ENCODE measurements around the gene TOR1AIP2.

TOR1AIP2 gene

DNA sequence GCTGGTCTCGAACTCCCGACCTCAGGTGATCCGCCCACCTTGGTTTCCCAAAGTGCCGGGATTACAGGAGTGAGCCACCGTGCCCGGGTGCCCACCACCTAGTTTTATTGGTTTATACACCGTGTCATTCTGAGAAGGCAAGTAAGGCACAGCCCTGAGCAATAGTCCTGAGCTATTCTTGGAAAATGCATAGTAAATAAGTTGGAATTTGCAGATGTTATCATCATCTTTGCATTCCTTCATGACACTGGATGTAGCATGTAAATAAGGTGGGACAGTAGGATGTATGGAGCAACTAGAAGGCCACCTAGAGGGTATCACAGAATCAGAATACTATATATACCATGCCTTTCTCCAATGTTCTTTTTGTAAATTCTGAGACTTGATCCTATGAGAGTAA, 11.0 kb downstream of the TOR1AIP2 start:
- no peak for ATAC-seq
- TF ChIP-seq ARNTL (CRISPR knock-in tag; IDR thresholded peaks at IDR 0.05; ENCODE audit: borderline replicate concordance, low read depth) (no peak), ZNF70 (CRISPR knock-in tag; IDR thresholded peaks at IDR 0.05) (no peak), ZFP3 (CRISPR knock-in tag; IDR thresholded peaks at IDR 0.05) (no peak), PPARA (CRISPR knock-in tag; IDR thresholded peaks at IDR 0.05; ENCODE audit: borderline replicate concordance) (no peak), GLIS3 (CRISPR knock-in tag; IDR thresholded peaks at IDR 0.05) (no peak), TCF4 (CRISPR knock-in tag; IDR thresholded peaks at IDR 0.05; ENCODE audit: borderline replicate concordance) (no peak), CSDC2 (CRISPR knock-in tag; IDR thresholded peaks at IDR 0.05) (no peak), SNAI2 (CRISPR knock-in tag; IDR thresholded peaks at IDR 0.05) (no peak)
- TF ChIP-seq, protein P1, sequence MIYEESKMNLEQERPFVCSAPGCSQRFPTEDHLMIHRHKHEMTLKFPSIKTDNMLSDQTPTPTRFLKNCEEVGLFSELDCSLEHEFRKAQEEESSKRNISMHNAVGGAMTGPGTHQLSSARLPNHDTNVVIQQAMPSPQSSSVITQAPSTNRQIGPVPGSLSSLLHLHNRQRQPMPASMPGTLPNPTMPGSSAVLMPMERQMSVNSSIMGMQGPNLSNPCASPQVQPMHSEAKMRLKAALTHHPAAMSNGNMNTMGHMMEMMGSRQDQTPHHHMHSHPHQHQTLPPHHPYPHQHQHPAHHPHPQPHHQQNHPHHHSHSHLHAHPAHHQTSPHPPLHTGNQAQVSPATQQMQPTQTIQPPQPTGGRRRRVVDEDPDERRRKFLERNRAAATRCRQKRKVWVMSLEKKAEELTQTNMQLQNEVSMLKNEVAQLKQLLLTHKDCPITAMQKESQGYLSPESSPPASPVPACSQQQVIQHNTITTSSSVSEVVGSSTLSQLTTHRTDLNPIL (CRISPR knock-in tag; IDR thresholded peaks at IDR 0.05; ENCODE audit: low read depth): no peak
- TF ChIP-seq, protein P2, sequence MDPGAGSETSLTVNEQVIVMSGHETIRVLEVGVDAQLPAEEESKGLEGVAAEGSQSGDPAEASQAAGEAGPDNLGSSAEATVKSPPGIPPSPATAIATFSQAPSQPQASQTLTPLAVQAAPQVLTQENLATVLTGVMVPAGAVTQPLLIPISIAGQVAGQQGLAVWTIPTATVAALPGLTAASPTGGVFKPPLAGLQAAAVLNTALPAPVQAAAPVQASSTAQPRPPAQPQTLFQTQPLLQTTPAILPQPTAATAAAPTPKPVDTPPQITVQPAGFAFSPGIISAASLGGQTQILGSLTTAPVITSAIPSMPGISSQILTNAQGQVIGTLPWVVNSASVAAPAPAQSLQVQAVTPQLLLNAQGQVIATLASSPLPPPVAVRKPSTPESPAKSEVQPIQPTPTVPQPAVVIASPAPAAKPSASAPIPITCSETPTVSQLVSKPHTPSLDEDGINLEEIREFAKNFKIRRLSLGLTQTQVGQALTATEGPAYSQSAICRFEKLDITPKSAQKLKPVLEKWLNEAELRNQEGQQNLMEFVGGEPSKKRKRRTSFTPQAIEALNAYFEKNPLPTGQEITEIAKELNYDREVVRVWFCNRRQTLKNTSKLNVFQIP (CRISPR knock-in tag; IDR thresholded peaks at IDR 0.05; ENCODE audit: borderline replicate concordance, low read depth): no peak
- TF ChIP-seq, protein P3, sequence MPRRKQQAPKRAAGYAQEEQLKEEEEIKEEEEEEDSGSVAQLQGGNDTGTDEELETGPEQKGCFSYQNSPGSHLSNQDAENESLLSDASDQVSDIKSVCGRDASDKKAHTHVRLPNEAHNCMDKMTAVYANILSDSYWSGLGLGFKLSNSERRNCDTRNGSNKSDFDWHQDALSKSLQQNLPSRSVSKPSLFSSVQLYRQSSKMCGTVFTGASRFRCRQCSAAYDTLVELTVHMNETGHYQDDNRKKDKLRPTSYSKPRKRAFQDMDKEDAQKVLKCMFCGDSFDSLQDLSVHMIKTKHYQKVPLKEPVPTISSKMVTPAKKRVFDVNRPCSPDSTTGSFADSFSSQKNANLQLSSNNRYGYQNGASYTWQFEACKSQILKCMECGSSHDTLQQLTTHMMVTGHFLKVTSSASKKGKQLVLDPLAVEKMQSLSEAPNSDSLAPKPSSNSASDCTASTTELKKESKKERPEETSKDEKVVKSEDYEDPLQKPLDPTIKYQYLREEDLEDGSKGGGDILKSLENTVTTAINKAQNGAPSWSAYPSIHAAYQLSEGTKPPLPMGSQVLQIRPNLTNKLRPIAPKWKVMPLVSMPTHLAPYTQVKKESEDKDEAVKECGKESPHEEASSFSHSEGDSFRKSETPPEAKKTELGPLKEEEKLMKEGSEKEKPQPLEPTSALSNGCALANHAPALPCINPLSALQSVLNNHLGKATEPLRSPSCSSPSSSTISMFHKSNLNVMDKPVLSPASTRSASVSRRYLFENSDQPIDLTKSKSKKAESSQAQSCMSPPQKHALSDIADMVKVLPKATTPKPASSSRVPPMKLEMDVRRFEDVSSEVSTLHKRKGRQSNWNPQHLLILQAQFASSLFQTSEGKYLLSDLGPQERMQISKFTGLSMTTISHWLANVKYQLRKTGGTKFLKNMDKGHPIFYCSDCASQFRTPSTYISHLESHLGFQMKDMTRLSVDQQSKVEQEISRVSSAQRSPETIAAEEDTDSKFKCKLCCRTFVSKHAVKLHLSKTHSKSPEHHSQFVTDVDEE (CRISPR knock-in tag; IDR thresholded peaks at IDR 0.05): no peak
- TF ChIP-seq, protein P4, sequence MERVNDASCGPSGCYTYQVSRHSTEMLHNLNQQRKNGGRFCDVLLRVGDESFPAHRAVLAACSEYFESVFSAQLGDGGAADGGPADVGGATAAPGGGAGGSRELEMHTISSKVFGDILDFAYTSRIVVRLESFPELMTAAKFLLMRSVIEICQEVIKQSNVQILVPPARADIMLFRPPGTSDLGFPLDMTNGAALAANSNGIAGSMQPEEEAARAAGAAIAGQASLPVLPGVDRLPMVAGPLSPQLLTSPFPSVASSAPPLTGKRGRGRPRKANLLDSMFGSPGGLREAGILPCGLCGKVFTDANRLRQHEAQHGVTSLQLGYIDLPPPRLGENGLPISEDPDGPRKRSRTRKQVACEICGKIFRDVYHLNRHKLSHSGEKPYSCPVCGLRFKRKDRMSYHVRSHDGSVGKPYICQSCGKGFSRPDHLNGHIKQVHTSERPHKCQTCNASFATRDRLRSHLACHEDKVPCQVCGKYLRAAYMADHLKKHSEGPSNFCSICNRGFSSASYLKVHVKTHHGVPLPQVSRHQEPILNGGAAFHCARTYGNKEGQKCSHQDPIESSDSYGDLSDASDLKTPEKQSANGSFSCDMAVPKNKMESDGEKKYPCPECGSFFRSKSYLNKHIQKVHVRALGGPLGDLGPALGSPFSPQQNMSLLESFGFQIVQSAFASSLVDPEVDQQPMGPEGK (CRISPR knock-in tag; IDR thresholded peaks at IDR 0.05; ENCODE audit: borderline replicate concordance): no peak

DNA sequence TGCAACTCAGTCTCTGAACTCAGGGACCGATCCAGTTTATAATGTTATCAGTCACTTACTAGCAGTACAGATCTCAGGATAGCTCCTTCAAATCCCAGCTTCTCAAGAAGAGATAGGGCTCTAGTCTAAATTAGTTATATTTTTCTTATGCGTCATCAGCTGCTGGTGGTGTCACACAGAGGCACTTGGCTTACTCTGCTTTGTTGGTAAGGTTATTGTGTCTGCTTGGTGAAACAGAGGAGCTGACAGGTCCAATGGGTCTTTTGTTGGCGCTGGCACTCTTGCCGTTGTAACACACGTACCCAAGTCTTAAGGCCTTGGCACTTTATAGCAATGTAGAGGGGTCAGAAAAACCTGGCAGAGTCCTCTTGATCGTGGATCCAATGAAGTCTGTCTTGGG, 12.2 kb downstream of the TOR1AIP2 start:
- ATAC-seq: no peak
- no peak for TF ChIP-seq ZC3H10 (CRISPR knock-in tag; IDR thresholded peaks at IDR 0.05)

DNA sequence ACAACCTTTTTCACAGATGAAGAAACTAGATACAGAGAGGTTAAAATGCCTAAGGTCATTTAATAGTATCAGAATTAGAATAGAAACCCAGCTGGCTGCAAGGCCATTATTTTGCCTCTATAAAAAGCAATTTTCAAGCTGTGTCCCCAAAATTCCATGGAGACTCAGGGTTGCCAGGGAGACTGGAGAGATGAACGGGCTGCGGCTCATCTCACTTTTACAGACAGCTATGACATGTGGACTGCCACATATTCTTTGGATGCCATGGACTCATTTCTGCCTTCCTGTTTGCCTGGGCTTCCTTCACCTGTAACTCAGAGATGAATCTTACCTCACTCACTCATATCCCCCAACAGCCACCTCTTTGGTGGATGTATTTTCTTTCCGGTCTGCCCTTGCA, 17.0 kb downstream of the TOR1AIP2 start:
- no peak for ATAC-seq
- TF ChIP-seq ZFP30 (CRISPR knock-in tag; IDR thresholded peaks at IDR 0.05): no peak
- TF ChIP-seq BACH2 (CRISPR knock-in tag; IDR thresholded peaks at IDR 0.05; ENCODE audit: borderline replicate concordance): no peak
- no peak for TF ChIP-seq ZC3H10 (CRISPR knock-in tag; IDR thresholded peaks at IDR 0.05)
- no peak for TF ChIP-seq ARNTL (CRISPR knock-in tag; IDR thresholded peaks at IDR 0.05; ENCODE audit: borderline replicate concordance, low read depth)
- TF ChIP-seq ZNF565 (CRISPR knock-in tag; conservative IDR thresholded peaks at IDR 0.05; ENCODE audit: low read depth): no peak
- no peak for TF ChIP-seq ZNF8 (CRISPR knock-in tag; IDR thresholded peaks at IDR 0.05)
- TF ChIP-seq TCF4 (CRISPR knock-in tag; IDR thresholded peaks at IDR 0.05; ENCODE audit: borderline replicate concordance): no peak

DNA sequence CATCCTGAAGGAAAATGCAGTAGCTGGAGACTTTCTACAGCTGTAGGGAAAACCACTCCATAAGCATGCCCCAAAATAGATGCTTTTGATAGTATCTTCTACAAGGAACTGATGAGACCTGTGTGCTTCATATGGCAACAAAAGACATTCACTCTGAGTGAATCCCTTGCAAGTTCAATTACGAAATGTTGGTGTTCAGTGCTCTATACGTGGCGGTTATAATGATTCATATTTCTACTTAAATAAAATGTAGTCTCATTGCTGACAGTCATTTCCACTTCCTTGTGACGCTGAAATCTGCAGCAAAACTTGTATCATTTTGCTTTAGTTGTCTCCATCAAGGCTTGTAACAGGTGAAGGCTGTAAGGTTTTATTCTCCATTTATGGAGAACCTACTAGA, 20.6 kb downstream of the TOR1AIP2 start:
- TF ChIP-seq TCF4 (CRISPR knock-in tag; IDR thresholded peaks at IDR 0.05; ENCODE audit: borderline replicate concordance) (no peak), OSR1 (CRISPR knock-in tag; IDR thresholded peaks at IDR 0.05) (no peak), ESRRG (CRISPR knock-in tag; IDR thresholded peaks at IDR 0.05) (no peak), TOX (CRISPR knock-in tag; IDR thresholded peaks at IDR 0.05; ENCODE audit: borderline replicate concordance) (no peak), SNAI2 (CRISPR knock-in tag; IDR thresholded peaks at IDR 0.05) (no peak), GLIS3 (CRISPR knock-in tag; IDR thresholded peaks at IDR 0.05) (no peak), ZFP3 (CRISPR knock-in tag; IDR thresholded peaks at IDR 0.05) (no peak), CSDC2 (CRISPR knock-in tag; IDR thresholded peaks at IDR 0.05) (no peak), ARNTL (CRISPR knock-in tag; IDR thresholded peaks at IDR 0.05; ENCODE audit: borderline replicate concordance, low read depth) (no peak), ZNF8 (CRISPR knock-in tag; IDR thresholded peaks at IDR 0.05) (no peak), ZFP30 (CRISPR knock-in tag; IDR thresholded peaks at IDR 0.05) (no peak)
- TF ChIP-seq, protein P2 (CRISPR knock-in tag; IDR thresholded peaks at IDR 0.05; ENCODE audit: borderline replicate concordance, low read depth): no peak
- TF ChIP-seq, protein P4 (CRISPR knock-in tag; IDR thresholded peaks at IDR 0.05; ENCODE audit: borderline replicate concordance): no peak
- TF ChIP-seq, protein P5, sequence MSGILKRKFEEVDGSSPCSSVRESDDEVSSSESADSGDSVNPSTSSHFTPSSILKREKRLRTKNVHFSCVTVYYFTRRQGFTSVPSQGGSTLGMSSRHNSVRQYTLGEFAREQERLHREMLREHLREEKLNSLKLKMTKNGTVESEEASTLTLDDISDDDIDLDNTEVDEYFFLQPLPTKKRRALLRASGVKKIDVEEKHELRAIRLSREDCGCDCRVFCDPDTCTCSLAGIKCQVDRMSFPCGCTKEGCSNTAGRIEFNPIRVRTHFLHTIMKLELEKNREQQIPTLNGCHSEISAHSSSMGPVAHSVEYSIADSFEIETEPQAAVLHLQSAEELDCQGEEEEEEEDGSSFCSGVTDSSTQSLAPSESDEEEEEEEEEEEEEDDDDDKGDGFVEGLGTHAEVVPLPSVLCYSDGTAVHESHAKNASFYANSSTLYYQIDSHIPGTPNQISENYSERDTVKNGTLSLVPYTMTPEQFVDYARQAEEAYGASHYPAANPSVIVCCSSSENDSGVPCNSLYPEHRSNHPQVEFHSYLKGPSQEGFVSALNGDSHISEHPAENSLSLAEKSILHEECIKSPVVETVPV (CRISPR knock-in tag; IDR thresholded peaks at IDR 0.05): no peak
- no peak; the same call in 2 of the 3 replicates for ATAC-seq

All from SK-N-SH treated with all-trans-retinoic acid at 6 μM for 48 hours (cell line).